HFFc6 (cell line): Measurements from ENCODE around the gene RAET1E. TPM values are rescaled to one million over a fixed set of nuclear protein-coding genes. Genes with fewer than 3 reads are reported as not detected.

Source experiments
- DNase-seq: peaks from one replicate; pipeline ENCODE4 v3.0.0-alpha.2; 2018
- H3K27ac Mint-ChIP-seq: 2 replicates; pipeline ENCODE4 v1.8.0; 2020; ENCODE audit warnings: mild to moderate bottlenecking, mixed read lengths
- H3K27me3 Mint-ChIP-seq: 2 replicates; pipeline ENCODE4 v1.8.0; 2021; ENCODE audit warnings: mild to moderate bottlenecking, moderate library complexity, mixed read lengths; ENCODE audit not compliant: insufficient read depth
- H3K36me3 Mint-ChIP-seq: 2 replicates; pipeline ENCODE4 v1.8.0; 2021; ENCODE audit warnings: low read depth, mixed read lengths
- H3K4me1 Mint-ChIP-seq: 2 replicates; pipeline ENCODE4 v1.8.0; 2020; ENCODE audit warnings: low read depth, mixed read lengths
- H3K4me3 Mint-ChIP-seq: 2 replicates; pipeline ENCODE4 v1.8.0; 2020; ENCODE audit warnings: mild to moderate bottlenecking, moderate library complexity, mixed read lengths
- H3K9me3 Mint-ChIP-seq: 2 replicates; pipeline ENCODE4 v1.8.0; 2020; ENCODE audit warnings: mild to moderate bottlenecking, mixed read lengths
- total RNA-seq, 6 experiments: library from RNA; stranded (reverse); fragmentation: NEBNext Ultra II Directional; extraction: Animal tissue kit (Norgen Biotek cat#: 25700); gene quantifications; 2 replicates in 1 of 6; 3 replicates in 5 of 6; pipeline ENCODE4 v1.2.3, GENCODE V29; 2021
- TF ChIP-seq, protein P1 (sequence below): fragments of 200-600 bp; sonication (generic); IDR thresholded peaks from 2 replicates; pipeline ENCODE4 v1.5.0; 2021; ENCODE audit warnings: antibody characterized with exemption, mild to moderate bottlenecking

RAET1E gene
- total RNA-seq, 6 experiments from 2014 or later: 0.14 to 0.41 (median 0.26) TPM; not detected in 1

DNA sequence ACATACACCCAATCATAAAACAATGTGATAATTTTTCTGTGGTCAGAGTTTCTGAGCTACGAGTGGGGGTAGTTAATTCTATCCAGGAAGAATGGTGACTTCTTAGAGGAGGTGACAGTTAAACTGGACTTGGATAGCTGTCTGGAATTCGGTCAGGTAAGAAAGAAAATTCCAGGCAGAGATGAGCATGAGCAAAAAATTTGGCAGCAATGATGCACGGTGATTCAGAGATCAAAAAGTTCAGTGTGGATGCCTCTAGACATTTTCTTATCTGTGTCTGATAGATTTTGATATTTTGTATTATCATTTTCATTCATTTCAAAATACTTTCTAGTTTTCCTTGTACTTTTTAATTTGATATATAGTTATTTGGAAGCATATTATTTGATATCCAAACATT lies 12.0 kb downstream of the RAET1E start:
- no peaks in the 10 kb centered on the region for H3K36me3 Mint-ChIP-seq
- H3K27me3 Mint-ChIP-seq: peaks cover 10% of the 10 kb centered on the region
- TF ChIP-seq, protein P1, sequence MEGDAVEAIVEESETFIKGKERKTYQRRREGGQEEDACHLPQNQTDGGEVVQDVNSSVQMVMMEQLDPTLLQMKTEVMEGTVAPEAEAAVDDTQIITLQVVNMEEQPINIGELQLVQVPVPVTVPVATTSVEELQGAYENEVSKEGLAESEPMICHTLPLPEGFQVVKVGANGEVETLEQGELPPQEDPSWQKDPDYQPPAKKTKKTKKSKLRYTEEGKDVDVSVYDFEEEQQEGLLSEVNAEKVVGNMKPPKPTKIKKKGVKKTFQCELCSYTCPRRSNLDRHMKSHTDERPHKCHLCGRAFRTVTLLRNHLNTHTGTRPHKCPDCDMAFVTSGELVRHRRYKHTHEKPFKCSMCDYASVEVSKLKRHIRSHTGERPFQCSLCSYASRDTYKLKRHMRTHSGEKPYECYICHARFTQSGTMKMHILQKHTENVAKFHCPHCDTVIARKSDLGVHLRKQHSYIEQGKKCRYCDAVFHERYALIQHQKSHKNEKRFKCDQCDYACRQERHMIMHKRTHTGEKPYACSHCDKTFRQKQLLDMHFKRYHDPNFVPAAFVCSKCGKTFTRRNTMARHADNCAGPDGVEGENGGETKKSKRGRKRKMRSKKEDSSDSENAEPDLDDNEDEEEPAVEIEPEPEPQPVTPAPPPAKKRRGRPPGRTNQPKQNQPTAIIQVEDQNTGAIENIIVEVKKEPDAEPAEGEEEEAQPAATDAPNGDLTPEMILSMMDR: no peak

DNA sequence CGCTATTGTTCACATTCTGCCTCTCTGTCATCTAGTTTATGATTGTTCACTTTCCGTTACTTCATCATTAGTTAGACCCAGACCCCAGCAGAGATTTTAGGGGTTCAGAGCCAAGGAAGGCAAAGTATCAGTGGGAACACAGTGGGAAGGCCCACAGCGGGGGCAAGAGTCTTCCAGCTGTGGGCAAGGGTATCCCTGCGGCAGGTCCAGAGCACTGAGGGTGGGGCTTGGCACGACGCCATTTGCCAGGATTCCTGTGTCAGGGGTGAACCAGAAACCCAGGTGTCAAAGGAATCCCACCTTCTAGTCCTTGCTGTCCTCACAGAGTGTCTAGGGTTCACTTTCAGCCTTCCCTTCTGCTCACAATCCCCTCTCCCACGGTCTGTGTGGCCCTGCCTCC lies 13.3 kb downstream of the RAET1E start:
- Mint-ChIP-seq H3K27me3 (peaks cover 13% of the 10 kb centered on the region), H3K27ac (no peak overlapping the region), H3K4me1 (peaks cover 21% of the 10 kb centered on the region), H3K4me3 (no peak overlapping the region), H3K36me3 (no peaks in the 10 kb centered on the region), H3K9me3 (no peaks in the 10 kb centered on the region)
- no peak for DNase-seq
- TF ChIP-seq, protein P1: no peak

More for the DNA sequence above, 12.0 kb downstream of the RAET1E start:
- Mint-ChIP-seq H3K27ac (no peak overlapping the region), H3K9me3 (no peaks in the 10 kb centered on the region), H3K4me1 (peaks cover 27% of the 10 kb centered on the region), H3K4me3 (no peak overlapping the region)
- DNase-seq: no peak

DNA sequence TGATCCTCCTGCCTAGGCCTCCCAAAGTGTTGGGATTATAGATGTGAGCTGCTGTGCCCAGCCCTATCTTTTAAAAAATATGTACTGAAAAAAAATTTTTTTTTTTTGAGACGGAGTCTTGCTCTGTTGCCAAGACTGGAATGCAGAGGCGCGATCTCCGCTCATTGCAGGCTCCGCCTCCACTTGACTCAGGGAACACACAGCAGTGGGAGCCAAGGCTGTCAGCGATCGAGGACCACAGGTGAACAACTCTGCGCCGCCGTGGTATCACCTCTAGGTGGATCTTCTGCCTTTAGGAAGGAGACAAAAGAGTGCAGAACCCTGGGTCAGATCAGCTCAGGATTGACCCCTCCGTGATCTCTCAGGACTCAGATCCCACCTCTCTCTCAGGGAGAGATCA lies 13.7 kb downstream of the RAET1E start:
- H3K27me3 Mint-ChIP-seq: peaks cover 16% of the 10 kb centered on the region
- H3K9me3 Mint-ChIP-seq: no peaks in the 10 kb centered on the region
- no peaks in the 10 kb centered on the region for H3K36me3 Mint-ChIP-seq
- H3K27ac Mint-ChIP-seq: no peak overlapping the region
- TF ChIP-seq, protein P1: no peak
- no peak overlapping the region for H3K4me3 Mint-ChIP-seq
- no peak for DNase-seq
- H3K4me1 Mint-ChIP-seq: peaks cover 21% of the 10 kb centered on the region

DNA sequence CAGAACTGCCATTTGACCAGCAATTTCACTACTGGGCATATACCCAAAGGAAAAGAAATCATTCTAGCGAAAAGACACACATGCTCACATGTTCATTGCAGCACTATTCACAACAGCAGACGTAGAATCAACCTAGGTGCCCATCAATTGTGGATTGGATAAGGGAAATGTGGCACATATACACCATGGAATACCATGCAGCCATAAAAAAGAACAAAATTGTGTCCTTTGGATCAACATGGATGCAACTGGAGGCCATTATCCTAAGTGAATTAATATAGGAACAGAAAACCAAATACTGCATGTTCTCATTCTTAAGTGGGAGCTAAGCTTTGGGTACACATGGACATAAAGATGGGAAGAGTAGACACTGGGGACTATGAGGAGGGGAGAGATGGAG lies 16.1 kb downstream of the RAET1E start:
- H3K4me1 Mint-ChIP-seq: no peaks in the 10 kb centered on the region; the same call in 1 of the 2 replicates
- no peaks in the 10 kb centered on the region for H3K9me3 Mint-ChIP-seq
- DNase-seq: no peak
- no peak overlapping the region for H3K4me3 Mint-ChIP-seq
- H3K27ac Mint-ChIP-seq: no peak overlapping the region
- TF ChIP-seq, protein P1: no peak
- H3K36me3 Mint-ChIP-seq: no peaks in the 10 kb centered on the region
- peaks cover 19% of the 10 kb centered on the region for H3K27me3 Mint-ChIP-seq

DNA sequence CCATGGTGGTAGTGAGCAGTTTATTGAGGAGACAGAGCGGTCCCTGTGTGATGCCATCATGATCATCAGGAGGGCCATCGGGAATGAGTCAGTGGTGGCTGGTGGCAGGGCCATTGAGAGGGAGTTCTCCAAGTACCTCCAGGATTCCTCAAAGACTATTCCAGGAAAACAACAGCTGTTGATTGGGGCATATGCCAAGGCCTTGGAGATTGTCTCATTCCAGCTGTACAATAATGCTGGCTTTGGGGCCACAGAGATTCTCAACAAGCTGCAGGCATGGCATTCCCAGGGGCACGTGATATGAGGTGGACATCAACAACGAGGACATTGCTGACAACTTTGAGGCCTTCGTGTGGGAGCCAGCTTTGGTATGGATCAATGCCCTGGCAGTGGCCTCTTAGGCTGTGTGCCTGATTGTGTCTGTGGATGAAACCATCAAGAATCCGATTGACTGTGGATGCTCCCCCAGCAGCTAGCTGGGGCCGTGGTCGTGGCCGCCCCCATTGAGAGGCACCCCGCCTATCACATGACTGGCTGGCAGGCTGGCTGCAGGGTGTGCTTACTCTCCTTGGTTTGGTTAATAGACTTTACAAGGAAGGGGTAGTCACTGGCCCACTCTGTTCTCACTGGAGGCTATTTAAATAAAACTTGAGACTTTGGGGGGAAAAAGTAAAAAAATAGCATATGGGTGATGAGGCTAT lies 16.7 kb downstream of the RAET1E start:
- Mint-ChIP-seq H3K27me3 (peaks cover 19% of the 10 kb centered on the region), H3K4me3 (no peak overlapping the region), H3K27ac (no peak overlapping the region), H3K4me1 (peaks cover 6% of the 10 kb centered on the region; the same call in 1 of the 2 replicates), H3K36me3 (no peaks in the 10 kb centered on the region), H3K9me3 (no peaks in the 10 kb centered on the region)
- TF ChIP-seq, protein P1: no peak
- no peak for DNase-seq
